ENCODE results near the gene KATNA1.

KATNA1 gene

DNA sequence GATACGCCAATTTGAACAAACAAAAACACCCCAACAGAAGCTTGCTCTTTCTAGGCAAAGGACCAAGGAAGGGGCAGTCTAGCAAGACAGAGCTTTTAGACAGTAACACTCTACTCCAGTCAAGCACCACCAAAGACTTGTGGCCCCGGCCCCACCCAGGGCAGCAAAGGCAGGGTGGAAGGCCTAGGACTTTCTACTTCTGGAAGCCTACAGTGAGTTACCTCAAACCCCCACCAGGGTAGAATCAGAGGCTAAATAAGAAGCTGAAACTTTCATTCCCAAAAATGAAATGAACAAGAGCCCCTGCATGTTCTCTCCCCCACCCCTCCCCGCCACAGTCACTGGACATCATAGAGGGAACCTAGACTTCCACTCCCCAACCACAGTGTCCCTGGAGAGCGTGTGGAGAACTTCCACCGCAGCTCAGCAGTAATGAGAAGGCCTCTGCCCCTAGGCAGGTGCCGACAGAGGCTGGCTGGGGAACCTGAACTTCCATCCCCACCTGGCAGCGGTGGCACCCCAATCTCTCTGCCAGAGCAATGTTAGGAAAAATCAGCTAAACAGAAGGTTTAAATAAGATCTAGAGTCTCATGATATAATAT is 40.0 kb downstream of the KATNA1 start:
- no peak for DNase-seq (ENCODE audit: low read depth)

DNA sequence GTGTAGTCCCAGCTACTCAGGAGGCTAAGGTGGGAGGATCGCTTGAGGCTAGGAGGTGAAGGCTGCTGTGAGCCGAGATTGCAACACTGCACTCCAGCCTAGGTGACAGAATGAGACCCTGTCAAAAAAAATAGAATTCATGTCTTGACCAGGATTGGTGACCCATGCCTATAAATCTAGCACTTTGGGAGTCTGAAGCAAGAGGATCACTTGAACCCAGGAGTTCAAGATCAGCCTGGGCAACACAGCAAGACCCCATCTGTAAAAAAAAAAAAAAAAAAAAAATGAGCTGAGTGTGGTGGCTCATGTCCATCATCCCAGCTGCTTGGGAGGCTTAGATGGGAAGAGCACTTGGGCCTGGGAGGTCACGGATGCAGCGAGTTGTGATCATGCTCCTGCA is 48.0 kb downstream of the KATNA1 start:
- no peak for DNase-seq (ENCODE audit: low read depth)

DNA sequence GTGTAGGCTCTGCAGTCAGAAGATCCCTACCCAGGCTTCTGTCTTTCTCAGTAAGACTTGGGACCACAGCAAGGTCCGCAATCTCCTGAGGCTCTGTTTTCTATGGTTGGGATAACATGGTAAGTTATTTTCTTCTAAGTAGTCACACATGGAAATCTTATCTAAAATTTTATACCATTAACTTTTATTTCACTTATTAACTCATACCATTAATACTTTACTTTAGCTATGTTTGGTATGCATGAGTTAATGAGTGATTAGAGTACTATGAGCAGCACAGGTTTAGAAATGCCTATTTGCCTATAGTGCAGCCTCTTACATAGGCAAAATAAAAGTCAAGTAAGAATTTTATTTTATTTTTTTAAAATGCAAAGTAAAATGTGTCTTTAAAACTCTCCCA is 55.1 kb downstream of the KATNA1 start:
- no peak for DNase-seq (ENCODE audit: low read depth)

DNA sequence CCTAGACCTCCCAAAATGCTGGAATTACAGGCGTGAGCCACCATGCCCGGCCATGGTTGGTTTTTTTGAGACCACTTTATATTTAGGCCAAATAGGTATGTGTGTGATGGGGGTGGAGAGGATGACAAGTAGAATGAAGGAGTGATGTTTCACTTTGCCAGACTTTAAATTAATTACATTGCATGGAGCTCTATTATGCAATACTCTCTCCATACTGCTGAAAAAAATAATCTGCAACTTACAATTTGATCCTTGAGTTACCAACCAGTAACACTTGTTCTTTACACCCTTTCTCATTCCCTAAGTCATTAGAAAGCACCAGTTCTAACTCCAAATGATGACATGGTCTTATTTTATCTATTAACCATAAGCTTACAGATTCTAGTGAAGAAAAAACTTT is 55.5 kb downstream of the KATNA1 start:
- no peak for DNase-seq (ENCODE audit: low read depth)

DNA sequence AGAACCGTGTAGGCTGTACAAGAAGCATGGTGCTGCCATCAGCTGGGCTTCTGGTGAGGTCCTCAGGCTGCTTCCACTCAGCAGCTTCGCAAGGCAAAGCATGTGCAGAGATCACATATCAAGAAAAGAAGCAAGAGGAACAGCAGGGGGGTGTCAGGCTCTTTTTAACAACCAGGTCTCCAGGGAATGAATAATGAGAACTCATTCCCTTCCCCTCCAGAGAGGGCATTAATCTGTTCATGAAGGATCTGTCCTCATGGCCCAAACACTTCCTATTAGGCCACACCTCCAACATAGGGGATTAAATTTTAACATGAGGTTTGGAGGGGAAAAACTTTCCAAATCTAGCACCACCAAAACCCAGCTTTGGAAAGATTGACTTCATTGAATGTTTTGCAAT is 62.4 kb downstream of the KATNA1 start:
- no peak for DNase-seq (ENCODE audit: low read depth)

DNA sequence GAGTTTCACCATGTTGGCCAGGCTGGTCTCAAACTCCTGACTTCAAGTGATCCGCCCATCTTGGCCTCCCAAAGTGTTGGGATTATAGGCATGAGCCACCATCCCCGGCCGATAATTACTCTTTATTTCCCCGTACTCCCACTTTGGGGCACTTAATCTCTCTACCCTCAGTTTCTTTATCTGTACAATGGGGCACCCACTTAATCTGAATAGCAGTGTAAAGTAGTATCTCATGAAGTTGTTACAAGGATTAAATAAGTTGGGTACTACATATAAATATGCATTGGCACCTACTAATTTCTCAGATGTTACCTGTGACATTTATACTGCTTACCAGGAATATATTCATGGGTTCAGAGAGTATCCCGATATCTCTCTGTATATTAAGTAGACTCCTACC is 67.2 kb downstream of the KATNA1 start:
- no peak for DNase-seq (ENCODE audit: low read depth)

DNA sequence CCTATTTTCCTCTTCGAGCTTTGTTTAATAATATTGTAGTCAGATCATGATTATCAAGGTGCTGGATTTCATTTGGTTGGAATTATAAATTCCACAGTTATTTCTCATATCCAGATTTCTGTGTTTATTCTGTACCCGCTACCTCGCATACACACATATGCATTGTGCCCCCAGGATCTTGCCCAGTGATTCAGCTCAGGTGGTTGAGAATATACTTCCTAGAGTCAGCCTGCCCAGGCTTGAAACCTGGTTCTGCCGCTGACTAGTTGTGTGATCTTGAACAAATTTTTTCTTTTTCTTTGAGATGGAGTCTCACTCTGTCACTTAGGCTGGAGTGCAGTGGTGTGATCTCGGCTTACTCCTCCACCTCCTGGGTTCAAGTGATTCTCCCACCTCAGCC is 67.6 kb downstream of the KATNA1 start:
- no peak for DNase-seq (ENCODE audit: low read depth)

DNA sequence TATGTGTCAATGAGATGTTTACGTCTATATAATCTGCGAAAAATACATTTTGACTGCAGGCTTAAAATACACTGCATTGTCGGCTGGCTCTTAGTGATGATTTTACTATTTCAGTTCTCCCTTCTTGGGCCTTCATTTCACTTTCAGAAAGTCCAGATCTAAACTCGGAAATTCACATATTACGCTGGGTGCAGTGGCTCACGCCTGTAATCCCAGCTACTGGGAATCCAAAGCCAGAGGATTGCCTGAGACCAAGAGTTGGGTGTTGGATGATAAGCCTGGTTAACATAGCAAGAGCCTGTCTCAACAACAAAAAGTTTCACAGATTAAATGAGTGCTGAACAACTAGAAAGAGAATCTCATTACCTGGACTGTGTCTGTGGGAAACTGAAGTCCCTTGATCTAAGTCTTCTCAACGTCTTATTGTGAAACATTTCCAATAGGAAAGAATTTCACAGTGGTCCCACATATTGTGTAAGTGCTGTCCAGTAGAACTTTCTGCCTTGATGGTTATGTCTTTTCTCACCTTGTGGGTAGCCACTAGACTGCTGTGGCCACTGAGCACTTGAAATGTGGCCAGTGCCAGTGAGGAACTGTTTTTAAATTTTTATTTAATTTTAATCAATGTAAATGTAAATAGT is 80.4 kb downstream of the KATNA1 start:
- DNase-seq (ENCODE audit: low read depth) = no peak

DNA sequence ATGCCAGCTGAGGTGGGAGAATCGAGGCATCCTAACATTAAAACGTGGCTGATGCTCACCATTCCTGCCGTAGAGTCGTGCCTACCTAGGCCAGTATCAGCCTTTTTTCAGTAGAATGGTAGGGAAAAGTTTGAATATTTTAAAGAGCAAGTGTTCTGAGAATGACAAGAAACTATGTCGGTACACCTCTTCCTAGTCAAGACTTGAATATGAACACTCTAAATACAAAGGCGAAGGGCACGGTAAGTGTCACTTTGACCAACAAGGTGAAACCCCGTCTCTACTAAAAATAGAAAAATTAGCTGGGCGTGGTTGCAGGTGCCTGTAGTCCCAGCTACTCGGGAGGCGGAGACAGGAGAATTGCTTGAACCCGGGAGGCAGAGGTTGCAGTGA is 81.3 kb downstream of the KATNA1 start:
- DNase-seq (ENCODE audit: low read depth) = no peak

DNA sequence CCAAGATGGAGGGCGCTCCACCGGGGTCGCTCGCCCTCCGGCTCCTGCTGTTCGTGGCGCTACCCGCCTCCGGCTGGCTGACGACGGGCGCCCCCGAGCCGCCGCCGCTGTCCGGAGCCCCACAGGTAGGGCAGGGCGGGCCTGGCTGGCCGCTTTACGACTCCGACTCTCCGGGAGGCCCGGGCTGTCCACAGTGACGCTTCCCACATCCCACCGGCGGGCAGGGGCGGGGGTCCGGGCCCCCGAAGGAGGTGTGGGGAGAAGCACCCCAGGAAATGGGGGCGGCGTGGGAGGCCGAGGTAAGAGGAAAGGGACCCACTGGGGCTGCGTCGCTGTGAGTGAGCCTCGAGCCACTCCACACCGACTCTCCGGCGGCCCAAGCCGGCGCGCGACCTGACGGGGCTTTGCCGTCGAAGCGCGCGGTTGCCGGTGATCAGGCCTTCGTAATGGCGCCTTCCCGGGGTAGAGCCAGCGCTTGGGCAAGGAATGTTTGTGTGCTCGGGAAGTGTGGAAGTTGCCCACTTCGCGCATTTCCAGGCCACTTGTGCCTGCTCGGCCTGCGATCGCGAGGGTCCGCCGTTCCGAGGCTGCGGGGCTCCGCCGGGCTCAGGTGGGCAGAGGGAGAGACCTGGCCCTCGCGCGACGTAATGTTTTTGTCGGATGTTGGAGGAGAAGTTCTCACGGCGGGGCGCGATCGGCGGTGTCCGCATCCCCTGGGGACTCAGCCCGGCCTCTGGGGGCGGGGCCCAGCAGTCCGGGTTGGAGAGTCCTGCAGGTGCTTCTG is 81.9 kb downstream of the KATNA1 start:
- peak; percentile 15 for DNase-seq (ENCODE audit: low read depth)

DNA sequence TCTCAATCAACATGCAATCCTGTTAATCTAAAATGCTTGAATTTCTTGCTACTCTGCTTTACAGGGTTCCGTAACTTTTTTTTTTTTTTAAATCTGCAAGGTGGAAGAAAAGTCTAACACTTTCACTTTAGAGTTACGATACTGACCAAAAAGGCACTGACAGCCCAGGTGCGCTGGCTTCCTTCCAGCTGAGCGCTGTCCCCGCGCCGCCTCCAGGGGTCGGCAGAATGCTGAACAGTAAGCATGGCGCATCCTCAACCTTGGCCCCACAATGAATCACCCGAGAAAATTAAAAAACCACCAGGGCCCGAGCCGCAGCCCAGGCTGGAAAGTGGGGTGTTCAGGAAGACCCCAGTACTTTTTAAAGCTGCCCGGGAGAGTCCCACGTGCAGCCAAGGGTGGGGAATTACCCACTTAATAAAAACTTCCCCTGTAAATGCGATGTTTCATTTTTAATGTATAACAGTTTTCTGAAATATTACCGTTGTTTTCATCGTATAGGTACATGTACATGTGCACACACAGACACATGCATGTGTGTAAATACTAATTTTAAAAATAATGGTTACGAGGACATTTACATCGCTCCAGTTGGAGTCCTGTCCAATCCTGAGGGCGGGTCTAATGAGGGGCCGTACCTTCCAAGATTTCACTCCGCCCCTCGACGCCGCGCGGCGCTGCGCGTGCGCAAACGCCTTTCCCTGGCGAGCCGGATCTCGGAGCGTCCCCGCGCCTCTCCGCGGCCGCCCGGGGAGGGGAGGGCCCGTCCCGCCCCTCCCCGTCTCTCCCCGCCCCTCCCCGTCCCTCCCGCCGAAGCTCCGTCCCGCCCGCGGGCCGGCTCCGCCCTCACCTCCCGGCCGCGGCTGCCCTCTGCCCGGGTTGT is 82.7 kb downstream of the KATNA1 start, which contains the start of gene GINM1:
Gene GINM1 (plus strand): TSS at position 849 of the 883 bp plus-strand sequence. CDS start 40 bp downstream, outside the sequence.
- DNase-seq (ENCODE audit: low read depth) = peak; percentile 92

DNA sequence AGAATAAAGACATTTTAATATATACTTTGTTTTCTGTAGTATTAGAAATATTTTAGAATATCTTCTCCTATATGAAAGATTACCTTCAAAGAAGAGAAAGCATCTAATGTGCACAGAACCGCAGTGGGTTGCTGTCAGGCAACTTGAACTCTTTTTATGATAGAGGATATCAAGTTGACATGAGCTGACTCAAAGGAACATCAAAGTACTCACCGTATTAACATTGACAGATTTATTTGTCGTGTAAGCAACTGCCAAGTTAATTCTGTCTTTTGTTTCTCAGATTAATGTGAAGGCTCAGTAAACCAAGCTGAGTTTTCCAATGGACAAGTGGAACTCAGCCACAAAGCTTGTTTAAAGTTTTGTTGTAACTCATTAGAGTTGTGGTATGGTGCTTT is 84.6 kb downstream of the KATNA1 start:
- no peak for DNase-seq (ENCODE audit: low read depth)

DNA sequence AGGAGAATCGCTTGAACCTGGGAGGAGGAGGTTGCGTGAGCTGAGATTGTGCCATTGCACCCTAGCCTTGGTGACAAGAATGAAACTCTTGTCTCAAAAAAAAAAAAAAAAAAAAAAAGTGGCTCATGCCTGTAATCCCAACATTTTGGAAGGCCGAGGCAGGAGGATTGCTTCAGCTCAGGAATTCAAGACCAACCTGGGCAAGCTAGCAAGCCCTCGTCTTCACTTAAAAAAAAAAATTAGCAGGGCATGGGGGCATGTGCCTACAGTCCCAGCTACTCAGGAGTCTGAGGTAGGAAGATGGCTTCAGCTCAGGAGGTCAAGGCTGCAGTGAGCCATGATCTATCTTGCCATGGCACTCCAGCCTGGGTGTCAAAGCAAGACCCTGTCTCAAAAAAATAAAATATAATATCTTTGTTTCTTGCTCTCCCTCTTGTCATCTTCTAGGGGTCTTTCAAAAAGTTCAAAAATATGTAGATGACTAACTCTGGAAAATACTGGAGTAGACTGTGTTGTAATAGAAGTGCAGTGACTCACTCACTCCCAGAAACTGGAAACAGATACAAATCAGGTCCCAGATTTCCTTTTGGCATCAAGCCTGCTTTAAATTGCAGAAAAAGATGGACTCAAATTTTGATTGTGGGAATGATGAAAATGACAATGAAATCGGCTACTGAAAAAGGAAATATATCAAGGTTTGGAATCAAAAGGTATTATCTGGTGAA is 85.1 kb downstream of the KATNA1 start:
- no peak for DNase-seq (ENCODE audit: low read depth)

DNA sequence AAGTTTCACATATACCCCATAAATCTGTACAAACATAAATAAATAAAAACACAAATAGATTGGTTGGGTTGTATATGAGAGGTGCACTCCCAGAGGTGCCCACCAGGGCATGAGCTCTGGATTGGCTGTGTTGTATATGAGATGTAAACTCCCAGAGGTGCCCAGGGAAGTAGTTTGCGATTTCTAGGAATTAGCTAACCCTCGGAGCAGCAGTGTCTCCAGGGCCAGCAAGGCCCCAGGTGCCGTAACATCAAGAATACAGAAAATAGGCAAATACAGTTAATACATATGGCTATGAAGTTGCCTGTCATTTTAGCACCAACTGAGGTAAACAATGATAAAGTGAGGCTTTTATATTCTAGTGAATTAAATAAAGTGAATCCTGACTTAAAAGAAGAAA is 87.8 kb downstream of the KATNA1 start:
- no peak for DNase-seq (ENCODE audit: low read depth)

DNA sequence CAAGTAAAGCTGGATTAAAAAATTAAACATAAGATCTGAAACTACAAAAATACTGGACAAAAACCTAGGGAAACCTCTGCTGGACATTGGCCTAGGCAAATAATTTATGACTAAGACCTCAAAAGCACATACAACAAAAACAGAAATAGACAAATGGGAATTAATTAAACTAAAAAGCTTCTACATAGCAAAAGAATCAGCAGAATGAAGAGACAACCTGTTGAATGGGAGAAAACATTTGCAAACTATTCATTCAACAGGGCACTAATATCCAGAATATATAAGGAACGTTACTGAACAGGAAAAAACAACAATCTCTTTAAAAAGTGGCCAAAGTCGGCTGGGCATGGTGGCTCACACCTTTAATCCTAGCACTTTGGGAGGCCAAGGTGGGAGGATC is 89.1 kb downstream of the KATNA1 start:
- DNase-seq (ENCODE audit: low read depth) = no peak

DNA sequence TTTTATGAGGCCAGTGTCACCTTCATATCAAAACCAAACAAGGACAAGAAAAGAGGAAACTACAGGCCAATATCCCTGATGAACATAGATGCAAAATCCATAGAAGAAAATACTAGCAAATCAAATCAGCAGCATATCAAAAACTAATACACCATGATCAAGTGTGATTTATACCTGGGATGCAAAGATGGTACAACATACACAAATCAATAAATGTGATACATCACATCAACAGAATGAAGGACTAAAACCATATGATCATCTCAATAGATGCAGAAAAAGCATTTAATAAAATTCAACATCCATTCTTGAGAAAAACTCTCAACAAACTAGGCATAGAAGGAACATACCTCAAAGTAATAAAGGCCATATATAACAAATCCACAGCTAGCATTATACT is 90.5 kb downstream of the KATNA1 start:
- no peak for DNase-seq (ENCODE audit: low read depth)

DNA sequence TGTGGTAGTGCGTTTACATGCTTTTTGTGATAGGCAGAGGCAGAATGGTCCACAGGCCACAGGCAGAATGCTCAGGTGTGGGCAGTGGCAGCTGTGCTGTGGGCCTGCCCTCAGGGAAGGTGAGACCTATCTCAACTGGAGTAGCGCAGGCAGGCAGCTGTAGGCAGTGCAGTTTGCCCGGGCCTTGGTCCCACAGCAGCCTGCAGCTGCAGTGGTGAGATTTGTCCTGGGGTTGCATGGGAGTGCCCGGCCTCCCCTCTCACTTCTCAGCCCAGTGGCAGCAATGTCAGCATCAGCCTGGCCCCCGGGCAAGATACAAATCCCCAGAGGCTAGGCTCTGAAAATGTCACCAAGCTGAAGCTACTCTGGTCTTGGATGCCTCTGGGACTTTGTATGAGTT is 96.6 kb downstream of the KATNA1 start:
- no peak for DNase-seq (ENCODE audit: low read depth)

DNA sequence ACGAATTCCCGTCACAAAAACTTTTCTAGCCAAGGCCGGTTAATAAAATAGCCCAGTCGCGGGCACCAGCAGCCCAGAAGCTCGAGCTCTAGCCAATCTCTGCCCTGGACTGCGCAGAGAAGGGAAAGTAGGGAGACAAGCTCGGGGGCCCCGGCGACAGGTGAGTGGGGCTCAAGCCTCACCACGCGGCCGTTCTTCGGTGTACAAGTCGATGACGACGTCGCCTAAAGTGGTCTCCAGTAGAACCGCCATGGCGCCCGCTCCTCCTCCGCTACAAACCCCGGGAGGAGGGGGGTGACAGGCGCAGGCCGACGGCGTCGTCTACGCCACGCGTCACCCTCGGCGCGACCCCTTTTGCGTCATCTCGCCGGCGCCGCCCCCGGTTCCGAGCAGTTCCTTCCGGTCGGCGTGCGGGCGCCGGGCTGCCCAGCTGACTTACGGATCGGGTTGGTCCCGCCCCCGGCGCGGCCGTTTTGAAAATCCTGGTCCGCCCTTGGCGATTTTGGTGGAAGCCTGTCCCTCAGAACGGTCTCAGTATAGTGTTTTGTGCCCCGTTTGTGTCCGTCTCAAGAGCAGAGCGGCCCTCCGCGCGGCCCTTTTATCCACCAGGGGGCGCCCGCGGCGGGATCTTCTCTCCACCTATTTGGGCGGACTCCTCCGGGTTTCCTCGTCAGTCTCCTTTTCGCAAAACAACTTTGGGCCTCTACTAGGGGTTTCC is 102.6 kb downstream of the KATNA1 start, which contains the start of gene PPIL4:
Gene PPIL4 (minus strand): TSS at position 290 of the 718 bp plus-strand sequence. CDS start 38 bp downstream, at position 252.
- peak; percentile 95 for DNase-seq (ENCODE audit: low read depth)

DNA sequence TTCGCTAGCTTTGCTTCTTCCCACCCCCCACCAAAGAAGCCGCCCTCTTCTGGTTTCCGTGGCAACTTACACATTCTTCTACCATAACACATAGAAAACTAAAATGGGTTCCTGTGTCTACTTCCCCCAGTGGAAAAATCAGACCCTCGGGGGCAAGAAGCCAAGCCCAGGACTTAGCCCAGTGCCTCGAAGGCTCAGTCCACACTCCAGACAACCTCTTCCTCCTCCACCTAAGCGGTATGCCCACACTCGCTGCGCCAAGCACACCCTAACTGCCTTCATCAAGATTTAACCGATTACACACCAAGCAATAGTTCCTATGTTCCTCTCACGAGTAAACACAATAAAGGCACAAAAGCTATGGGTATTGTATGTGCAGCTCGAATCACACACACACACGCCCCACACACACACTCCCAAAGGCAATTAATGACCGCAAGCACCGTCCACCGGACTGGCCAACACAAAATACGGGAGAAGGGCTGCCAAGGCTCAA is 103.2 kb downstream of the KATNA1 start:
- DNase-seq (ENCODE audit: low read depth) = peak; percentile 22
